NCI-H524 (cell line): ENCODE data around the gene PDGFRB.
A peak's percentile ranks its signal among the peaks of the same experiment; 100 is the strongest.

Source experiments
- DNase-seq, 2 experiments: peaks; one replicate each; lab custom pipeline; 2025; lab: John Stamatoyannopoulos, UW

PDGFRB gene

DNA sequence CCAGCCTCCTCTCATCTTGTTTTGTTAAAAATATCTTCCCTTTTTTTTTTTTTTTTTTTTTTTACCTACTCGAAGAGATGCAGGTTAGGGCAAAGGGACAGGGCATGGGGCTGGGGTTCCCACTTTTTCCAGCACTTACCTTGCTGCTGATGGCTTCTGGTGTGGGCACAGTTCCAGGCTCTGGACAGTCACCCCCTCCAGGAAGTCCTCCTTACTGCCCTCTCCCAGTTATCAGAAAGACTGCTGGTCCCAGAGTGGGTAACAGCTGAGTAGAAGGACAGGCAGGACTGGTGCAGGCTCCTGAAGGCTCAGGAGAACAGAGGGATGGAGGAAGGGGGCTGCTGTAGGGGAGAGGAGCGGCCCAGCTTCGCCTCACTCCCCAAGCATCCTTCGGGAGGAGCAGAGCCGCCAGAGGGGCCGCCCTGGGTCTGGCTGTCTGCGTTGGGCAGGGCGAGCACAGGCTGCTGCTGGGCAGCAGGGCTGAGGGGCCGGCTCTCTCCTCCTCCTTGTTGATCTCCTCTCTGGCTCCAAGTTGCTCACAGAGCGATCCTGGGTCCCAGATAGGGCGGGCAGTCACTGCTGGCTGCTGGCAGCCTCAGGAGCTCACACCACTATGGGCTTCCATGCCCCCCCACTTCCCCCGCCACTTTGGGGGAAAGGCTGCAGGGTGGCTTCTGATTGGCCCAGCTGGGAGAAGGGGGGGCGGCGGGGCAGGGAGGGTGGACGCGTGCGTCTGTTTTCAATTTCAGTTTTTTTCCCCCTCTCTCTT lies at the start of gene PDGFRB:
Gene PDGFRB, minus strand, starts transcription at position 588 of the 769 bp plus-strand sequence. CDS start 18,798 bp downstream, outside the sequence.
- DNase-seq, result peak; percentile 27 to 63

DNA sequence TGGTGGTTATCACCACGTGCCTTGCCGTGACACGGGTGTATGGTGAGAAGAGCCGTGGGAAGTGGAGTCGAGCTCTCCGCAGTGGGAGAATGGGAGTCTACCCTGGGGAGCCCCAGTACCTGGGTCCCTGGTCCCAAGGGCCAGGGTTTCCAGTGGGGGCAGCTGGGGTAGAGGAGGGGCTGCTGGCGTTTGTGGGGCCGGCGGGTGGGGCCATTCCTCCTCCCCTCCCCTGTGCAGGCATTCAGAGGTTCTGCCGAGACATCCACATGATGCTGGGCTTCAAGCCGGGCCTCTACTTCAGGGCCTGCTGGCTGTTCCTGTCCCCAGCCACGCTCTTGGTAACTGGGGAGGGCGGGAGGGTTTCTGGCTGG lies 48.9 kb upstream of the PDGFRB start:
- no peak for DNase-seq

DNA sequence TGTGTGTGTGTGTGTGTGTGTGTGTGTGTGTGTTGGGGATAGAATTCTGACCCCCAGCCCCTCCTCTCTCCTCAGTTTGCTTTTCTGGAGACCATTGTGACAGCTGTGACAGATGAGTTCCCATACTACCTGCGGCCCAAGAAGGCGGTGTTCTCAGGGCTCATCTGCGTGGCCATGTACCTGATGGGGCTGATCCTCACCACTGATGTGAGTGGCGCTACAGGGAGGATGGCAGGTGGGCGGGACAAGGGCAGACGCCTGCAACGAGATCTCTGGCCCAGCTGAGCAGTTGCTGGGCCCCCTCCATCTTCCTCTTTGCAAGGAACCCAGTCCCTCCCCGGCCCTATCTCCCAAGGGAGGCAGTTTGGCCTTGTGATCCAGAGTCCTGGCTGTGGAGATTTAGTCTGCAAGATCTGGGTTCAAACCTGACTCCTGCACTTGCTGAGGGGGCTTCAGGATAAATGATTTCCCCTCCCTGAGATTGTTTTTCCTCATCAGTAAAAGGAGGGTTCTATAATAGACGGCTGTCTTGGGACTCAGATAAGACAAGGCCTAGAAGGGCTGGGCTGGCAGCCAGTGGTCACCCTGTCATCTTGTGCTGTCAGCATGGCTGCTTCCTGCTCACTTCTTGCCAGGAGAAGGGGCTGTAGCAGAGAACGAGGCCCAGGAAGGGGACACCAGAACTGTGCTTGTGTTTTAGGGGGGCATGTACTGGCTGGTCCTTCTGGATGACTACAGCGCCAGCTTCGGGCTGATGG lies 48.4 kb upstream of the PDGFRB start:
- no peak for DNase-seq

DNA sequence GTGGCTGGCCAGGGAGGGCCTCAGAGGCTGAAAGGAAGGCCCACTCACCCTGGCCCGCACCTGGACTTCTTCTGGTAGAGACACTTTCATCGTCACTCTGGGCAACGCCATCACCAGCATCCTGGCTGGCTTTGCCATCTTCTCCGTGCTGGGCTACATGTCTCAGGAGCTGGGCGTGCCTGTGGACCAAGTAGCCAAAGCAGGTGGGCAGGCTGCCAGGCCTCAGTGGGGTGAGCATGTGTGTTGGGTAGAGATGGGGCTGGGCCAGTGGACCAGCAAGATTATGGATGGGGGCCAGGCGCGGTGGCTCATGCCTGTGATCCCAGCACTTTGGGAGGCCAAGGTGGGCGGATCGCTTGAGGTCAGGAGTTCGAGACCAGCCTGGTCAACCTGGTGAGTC lies 46.9 kb upstream of the PDGFRB start:
- DNase-seq, result no peak

DNA sequence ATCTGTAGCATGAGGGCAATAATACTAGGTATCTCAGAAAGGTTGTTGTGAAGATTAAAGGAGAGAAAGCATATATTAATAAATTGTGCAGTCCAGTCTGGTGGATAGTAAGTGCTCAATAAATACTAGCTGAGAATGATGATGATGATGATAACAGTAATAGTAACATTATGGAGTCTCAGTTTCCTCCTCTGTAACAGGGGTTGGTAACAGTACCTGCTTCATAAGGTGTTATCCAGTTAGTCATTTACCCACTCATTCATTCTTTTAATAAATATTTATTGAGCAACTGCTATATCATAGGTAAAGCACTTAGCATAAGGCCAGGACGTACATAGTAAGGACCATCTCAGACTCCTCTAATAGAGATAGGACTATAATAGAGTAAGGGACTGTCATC lies 41.8 kb upstream of the PDGFRB start:
- no peak for DNase-seq

DNA sequence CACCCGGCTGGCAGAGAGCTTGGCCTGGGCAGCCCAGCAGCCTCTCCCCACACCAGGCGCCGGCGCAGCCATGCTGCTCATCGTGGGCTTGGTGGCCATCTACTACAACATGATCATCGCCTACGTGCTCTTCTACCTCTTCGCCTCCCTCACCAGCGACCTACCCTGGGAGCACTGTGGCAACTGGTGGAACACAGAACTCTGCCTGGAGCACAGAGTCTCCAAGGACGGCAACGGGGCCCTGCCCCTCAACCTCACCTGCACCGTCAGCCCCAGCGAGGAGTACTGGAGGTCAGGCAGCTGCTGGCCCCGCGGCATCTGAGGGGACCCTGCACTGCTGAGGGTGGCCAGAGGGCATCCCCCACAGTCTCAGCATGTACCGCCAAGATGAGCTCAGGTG lies 41.3 kb upstream of the PDGFRB start:
- no peak for DNase-seq

DNA sequence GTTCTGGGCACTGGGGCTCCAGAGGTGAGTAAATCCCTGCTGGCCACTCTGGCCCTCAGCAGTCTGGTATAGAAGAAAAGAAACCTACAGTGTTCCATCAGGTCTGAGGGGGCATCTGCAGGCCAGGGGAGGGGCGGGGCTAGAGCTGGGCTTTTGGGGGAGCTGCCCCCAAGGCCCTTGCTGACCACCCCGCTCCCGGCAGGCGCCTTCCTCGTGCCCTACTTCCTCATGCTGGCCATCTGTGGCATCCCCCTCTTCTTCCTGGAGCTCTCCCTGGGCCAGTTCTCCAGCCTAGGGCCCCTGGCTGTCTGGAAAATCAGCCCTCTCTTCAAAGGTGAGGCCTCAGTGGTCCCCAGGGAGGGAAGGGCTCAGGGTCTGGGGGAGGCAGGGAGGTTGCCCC lies 40.9 kb upstream of the PDGFRB start:
- DNase-seq, result no peak

DNA sequence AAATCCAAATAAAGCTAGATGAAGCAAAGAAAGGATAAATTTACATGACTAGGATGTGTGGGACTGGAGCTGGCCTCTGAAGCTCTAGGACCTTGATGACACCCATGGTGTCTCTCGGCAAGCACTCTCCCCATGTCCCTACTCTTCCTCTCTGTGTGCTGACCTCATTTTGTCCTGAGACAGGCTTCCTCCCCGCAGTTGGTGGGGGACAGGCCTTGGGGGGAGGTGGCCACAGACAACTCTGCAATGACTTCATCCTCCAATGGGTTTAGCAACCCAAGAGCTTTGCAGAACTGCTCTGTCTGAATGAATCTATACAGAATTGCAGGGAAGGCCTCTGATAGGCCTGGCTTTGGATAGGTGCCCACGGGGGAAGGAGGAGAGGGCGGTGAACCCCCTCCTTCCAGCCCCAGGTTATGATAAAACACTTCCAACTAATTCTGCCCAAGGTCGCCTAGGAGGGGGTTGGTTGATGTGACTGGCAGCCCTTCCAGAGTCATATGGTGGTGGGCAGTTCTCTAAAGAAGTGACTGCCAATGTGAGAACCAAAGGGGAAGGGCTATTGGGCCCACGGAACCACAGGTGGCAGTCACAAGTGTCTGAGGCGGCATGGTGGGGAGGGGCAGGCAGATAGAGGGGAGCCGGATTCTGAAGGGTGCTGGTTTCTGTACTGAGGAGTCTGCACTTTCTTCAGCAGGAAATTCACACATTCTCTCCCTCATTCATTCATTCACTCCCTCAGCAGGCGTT lies 40.3 kb upstream of the PDGFRB start:
- no peak for DNase-seq

DNA sequence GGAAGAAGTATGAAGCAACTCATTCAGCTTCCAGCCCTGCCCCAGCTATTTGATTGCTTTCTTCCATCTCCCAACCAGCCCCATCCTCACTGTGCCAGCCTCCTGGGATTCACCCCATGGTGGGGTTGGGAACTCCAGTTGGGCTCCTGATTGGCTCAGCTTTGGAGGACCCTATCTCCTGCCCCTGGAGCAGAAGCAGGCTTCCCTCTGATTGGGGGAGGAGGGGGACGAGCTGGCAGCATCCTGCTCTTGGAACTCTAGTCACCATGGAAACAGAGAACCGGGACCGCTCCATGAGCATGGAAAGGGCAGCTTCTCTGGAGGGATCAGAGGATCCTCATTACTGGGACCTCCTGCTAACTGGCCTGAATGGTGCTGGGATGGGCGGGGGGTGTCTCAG lies 36.8 kb upstream of the PDGFRB start:
- peak; percentile 39 to 66 for DNase-seq

DNA sequence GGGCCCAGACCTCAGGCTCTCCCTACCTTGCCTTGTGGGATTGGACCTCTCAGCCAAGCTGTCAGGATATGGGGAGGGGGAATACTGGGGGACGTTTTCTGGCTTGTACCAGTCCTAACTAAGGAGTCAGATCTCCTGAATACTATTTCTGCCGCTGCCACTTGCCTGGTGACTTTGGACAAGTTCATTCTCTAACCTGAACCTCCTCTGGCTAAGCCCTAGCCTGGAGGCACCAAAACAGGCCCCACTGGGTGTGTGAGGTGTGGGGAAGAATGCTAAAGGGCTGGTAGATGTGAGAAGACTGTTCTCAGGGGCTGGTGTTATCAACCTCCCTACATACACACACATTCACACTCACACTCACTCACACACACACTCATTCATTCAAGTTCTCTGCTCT lies 35.3 kb upstream of the PDGFRB start:
- DNase-seq, result no peak

DNA sequence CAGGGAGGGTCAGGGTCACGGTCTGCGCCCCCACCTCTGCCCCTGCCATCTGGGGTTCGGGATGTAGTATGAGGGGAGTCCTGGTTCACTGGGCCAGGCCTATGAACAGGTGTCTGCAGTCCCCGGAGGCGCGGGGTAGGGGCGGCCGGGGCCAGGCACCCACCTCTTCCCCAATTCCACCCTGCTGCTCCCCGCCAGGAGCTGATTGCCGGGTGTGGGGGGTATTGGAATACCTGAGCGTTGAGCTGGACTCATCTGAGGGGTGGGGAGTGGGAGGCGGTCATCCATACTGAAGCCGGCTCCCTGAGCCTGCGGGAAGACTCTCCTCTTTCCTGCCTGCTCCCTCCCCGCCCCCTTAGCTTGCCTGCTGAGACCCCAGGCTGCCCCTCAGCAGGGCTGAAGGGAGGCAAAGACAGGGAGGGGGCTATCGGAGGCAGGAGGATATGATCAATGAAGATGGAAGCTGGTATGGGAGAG lies 34.9 kb upstream of the PDGFRB start:
- no peak for DNase-seq

DNA sequence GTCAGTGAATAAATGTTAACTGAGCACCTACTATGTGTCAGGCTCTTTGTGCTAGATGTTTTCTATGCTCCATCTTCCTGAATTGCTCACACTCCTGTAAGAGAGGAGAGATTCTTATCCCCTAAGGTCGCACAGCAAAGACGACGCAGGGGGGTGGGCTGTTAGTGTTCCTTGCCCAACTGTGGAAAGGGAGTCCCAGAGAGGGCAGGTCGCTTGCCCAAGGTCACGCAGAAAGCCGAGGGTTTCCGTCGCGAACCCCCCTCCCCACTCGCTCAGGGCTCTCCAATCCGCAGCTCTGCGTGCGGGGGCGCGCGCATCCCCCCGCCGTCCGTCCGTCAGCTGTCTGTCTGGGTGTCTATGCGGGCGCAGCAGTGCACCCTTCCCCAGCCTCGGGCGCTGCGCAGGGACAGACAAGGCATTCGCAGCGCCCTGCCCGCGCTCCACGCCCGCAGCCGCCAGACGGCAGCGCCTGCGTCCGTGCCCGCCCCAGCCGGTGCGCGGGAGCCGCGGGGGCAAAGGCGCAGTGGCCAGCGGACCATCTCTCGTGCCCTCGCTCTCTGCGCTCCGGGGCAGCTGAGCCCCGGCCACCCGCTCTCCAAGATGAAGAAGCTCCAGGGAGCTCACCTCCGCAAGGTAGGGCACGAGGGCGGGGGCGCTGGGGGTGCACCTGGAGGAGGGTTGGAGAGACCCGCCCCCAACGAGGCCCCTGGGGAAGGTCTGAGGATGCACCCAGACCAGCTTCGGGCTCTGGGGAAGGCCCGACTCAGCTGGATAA lies 34.3 kb upstream of the PDGFRB start, which contains the start of gene SLC6A7:
Gene SLC6A7, plus strand, starts transcription at position 335 of the 775 bp plus-strand sequence. Its CDS starts 266 bp downstream, at position 601.
- no peak for DNase-seq

DNA sequence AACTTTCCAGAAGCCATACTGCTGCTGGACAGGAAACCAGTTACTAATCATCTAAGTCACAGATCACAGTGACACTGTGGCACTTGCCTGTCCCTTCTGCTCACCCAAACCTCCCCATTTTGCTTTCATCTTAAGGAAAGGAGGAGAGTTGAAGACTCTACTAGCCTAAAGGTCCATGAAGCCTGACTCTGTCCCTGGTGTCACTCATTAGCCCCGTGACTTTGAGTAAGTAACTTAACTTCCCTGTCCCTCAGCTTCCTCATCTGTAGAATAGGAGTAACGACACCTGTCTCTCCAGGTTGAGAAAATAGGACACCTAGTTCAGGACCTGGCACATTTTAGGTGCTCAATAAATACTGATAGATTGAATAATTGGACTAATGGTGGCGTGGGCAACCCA lies 33.7 kb upstream of the PDGFRB start:
- DNase-seq, result no peak

DNA sequence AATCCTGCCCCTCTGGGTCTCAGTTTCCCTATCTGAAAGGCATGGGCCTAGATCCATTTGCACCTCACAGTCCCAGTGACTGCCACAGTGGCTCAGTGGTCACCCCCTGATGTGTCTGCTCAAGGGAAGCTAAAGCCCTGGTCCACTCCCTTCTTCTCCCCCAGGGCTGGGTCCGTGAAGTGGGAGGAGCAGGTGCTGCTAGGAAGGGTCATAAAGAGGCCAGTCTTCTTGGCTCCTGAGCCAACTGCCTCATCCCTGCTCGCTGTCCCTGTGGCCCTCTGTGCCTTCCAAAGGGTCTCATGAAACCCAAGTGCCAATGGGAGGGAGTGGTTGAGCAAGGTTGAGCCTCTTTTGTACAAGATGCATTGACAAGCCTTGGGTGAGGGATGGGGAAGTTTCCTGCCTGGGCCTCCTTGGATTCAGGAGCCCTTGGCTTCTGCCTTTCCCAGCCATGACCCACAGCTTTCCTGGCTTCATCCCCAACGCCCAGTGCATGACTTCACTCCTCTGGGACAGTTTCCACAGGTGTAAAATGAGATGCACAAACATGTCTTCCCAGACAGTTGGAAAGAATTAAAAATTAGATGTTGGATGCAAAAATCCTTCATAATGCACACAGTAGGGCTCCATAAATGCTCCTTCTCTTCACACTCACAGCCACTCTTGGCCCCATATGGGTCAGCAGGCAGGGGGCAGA lies 32.6 kb upstream of the PDGFRB start:
- no peak for DNase-seq

DNA sequence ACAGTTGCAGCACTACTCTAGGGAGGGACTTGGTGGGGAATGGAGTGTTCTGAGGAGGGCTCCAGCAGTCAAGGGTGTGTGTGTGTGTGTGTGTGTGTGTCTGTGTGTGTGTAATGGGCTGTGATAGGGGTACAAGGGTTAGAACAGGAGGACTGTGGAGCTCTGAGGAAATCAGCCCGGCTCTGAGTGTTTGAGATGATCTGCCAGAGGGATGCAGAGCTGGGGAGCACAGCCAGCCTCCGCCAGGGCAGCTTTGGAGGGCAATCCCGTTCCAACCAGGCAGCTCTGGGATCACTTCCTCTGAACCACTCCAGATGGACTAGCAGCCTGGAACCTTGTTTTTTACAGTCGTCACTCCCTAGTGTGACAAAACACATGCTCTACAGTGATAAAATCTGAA lies 31.3 kb upstream of the PDGFRB start:
- no peak for DNase-seq

DNA sequence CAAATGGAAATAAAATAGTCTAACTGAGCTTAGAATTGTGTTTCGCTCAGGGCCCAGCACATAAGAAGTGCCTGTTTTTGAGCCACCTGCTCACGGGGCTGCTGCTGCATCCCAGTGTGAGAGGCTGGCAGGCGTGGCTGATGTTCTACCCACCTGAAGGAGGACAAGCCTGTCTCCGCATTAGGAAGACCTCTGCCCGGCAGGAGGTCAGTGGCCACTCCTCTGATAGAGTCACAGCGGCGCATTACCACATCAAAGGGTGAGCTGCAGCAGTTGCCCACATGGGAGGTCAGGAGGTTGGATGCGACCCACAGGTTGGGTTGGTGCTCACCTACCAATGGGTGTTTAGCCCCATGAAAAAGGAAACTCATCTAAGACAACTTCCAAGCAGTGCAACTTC lies 30.5 kb upstream of the PDGFRB start:
- no peak for DNase-seq

DNA sequence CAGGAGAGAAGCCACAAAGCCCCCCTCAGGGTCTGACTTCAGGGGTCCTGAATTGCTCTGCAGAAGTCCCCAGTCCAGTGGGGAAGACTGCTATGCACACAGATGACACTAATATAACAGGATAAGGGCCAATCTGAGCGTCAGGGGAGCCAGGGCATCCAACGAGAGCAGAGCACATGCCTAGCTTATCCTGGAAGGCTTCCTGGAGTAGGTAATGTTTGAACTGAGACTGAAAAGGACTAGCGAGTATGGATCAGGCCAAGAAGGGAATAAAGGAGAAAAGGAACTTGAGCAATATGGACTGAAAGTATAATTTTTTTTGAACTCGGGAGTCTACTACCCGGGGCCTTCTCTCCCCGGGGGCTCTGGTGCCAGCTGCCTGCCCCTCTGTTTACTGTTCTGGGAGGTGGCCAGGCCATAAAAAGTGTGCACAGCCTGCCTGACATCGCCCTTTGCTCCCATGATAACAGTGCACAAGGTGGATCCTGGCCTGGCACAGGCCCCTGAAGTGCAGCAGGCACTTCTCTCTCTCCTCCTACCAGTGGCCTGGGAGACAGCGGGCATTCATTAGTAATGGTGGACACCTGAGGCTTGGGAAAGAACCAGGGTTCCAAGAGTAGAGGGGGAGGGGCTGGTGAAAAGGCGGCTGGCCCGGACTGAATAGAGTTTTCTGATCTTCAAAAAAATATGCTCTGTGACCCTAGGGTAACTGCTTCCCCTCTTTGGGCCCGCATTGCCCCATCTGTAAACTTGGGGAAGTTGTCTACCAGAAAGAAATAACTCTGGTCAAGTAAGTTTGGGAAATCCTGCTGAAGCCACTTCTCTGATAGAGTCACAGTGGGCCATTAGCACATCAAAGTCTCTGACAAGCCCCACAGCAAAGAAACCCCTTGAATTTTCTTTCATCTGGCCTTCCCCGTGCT lies 29.6 kb upstream of the PDGFRB start:
- no peak for DNase-seq

DNA sequence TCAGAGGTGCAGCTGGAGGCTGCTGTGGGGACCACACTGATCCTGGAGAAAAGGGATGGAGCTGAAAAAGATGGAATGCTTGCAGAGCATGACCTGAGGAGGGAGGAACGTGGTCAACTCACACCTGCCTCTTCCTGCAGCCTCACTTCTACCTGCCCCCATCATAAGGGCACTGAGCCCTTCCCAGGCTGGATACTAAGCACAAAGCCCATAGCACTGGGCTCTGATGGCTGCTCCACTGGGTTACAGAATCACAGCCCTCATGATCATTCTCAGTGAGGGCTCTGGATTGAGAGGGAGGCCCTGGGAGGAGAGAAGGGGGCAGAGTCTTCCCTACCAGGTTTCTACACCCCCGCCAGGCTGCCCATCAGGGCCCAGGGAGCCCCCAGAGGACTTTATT lies 28.4 kb upstream of the PDGFRB start:
- no peak for DNase-seq

DNA sequence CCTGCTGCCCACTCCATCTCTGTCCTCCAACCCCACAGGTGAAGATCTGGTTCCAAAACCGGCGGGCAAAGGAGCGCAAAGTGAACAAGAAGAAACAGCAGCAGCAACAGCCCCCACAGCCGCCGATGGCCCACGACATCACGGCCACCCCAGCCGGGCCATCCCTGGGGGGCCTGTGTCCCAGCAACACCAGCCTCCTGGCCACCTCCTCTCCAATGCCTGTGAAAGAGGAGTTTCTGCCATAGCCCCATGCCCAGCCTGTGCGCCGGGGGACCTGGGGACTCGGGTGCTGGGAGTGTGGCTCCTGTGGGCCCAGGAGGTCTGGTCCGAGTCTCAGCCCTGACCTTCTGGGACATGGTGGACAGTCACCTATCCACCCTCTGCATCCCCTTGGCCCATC lies 27.8 kb upstream of the PDGFRB start:
- DNase-seq, result no peak

DNA sequence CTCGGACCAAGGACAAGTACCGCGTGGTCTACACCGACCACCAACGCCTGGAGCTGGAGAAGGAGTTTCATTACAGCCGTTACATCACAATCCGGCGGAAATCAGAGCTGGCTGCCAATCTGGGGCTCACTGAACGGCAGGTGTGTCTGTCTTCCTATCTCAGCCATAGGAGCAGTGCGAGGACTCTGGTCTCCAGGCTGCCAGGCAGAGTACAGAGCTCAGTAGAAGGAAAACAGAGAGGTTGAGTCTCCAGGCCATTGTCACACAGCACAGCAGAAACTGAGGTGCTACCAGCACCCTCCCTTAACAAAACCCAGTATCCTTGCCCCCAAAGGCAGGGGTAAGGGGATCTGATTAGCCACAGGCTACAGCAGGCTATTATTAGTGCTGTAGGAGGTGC lies 27.1 kb upstream of the PDGFRB start:
- DNase-seq, result no peak
